IgD-negative memory B cell (primary cell): Measurements from ENCODE around the gene RUNX2. TPM values are rescaled to one million over a fixed set of nuclear protein-coding genes. Genes with fewer than 3 reads are reported as not detected.

Experiments
- H3K27ac Mint-ChIP-seq, 3 donors: one replicate each; pipeline ENCODE4 v1.8.0; 2020 to 2022; ENCODE audit warnings: mild to moderate bottlenecking in 3 of 3, mixed read lengths in 3 of 3, moderate library complexity in 1 of 3
- H3K27me3 Mint-ChIP-seq: one replicate; pipeline ENCODE4 v1.8.0; 2021; ENCODE audit warnings: mixed read lengths
- H3K36me3 Mint-ChIP-seq: one replicate; pipeline ENCODE4 v1.8.0; 2020; ENCODE audit warnings: mild to moderate bottlenecking, mixed read lengths
- H3K4me1 Mint-ChIP-seq, 3 donors: one replicate each; pipeline ENCODE4 v1.8.0; 2020 to 2022; ENCODE audit warnings: mixed read lengths in 3 of 3, mild to moderate bottlenecking in 1 of 3
- H3K4me3 Mint-ChIP-seq, 4 donors: one replicate each; pipeline ENCODE4 v1.8.0; 2020 to 2022; ENCODE audit warnings: mild to moderate bottlenecking in 4 of 4, mixed read lengths in 4 of 4, moderate library complexity in 3 of 4
- H3K9me3 Mint-ChIP-seq, 3 donors: one replicate each; pipeline ENCODE4 v1.8.0; 2020 to 2021; ENCODE audit warnings: mixed read lengths in 3 of 3, mild to moderate bottlenecking in 1 of 3
- polyA plus RNA-seq: library from polyadenylated mRNA; unstranded; fragments of 300-500 nt; fragmentation: Illumina TruSeq; gene quantifications from one replicate; pipeline ENCODE4 v1.2.3, GENCODE V29; 2021

RUNX2 gene
- polyA plus RNA-seq, 1 donor from 2014 or later, result 2.9 TPM

GRCh38 chr6:45441851-45442453 is 113.8 kb downstream of the RUNX2 start:
- peaks cover 2% of the 10 kb centered on the region for H3K36me3 Mint-ChIP-seq
- H3K9me3 Mint-ChIP-seq, result no peaks in the 10 kb centered on the region
- H3K27me3 Mint-ChIP-seq, result peaks cover 3% of the 10 kb centered on the region
- H3K4me1 Mint-ChIP-seq, result peaks cover 0 to 1% (median 1%) of the 10 kb centered on the region in 3 donors
- no peak overlapping the region for H3K4me3 Mint-ChIP-seq
- peak overlapping the region in 1 of 3 donors; percentile 70 for H3K27ac Mint-ChIP-seq

GRCh38 chr6:45442716-45443115 is 114.6 kb downstream of the RUNX2 start:
- H3K27me3 Mint-ChIP-seq, result peaks cover 6% of the 10 kb centered on the region
- no peaks in the 10 kb centered on the region for H3K9me3 Mint-ChIP-seq
- H3K4me1 Mint-ChIP-seq, result no peaks in the 10 kb centered on the region
- H3K36me3 Mint-ChIP-seq, result peaks cover 2% of the 10 kb centered on the region
- no peak overlapping the region for H3K4me3 Mint-ChIP-seq
- H3K27ac Mint-ChIP-seq, result no peak overlapping the region

GRCh38 chr6:45445364-45445748 is 117.2 kb downstream of the RUNX2 start:
- Mint-ChIP-seq H3K27ac (no peak overlapping the region), H3K4me1 (no peaks in the 10 kb centered on the region), H3K4me3 (no peak overlapping the region), H3K9me3 (no peaks in the 10 kb centered on the region), H3K36me3 (no peaks in the 10 kb centered on the region), H3K27me3 (peaks cover 3% of the 10 kb centered on the region)

GRCh38 chr6:45445749-45446549 is 117.8 kb downstream of the RUNX2 start:
- Mint-ChIP-seq H3K4me3 (no peak overlapping the region), H3K27me3 (peaks cover 3% of the 10 kb centered on the region)

GRCh38 chr6:45447005-45447404 is 118.9 kb downstream of the RUNX2 start:
- no peak overlapping the region for H3K27ac Mint-ChIP-seq
- H3K9me3 Mint-ChIP-seq, result no peaks in the 10 kb centered on the region
- H3K27me3 Mint-ChIP-seq, result peaks cover 3% of the 10 kb centered on the region
- H3K36me3 Mint-ChIP-seq, result no peaks in the 10 kb centered on the region
- no peaks in the 10 kb centered on the region for H3K4me1 Mint-ChIP-seq
- H3K4me3 Mint-ChIP-seq, result no peak overlapping the region

More at GRCh38 chr6:45445749-45446549, 117.8 kb downstream of the RUNX2 start:
- Mint-ChIP-seq H3K27ac (no peak overlapping the region), H3K9me3 (no peaks in the 10 kb centered on the region), H3K36me3 (no peaks in the 10 kb centered on the region), H3K4me1 (no peaks in the 10 kb centered on the region)

- no peak overlapping the region for H3K4me3 Mint-ChIP-seq
- no peaks in the 10 kb centered on the region for H3K4me1 Mint-ChIP-seq
- no peaks in the 10 kb centered on the region for H3K9me3 Mint-ChIP-seq
- H3K27ac Mint-ChIP-seq, result no peak overlapping the region
- peaks cover 3% of the 10 kb centered on the region for H3K27me3 Mint-ChIP-seq
- H3K36me3 Mint-ChIP-seq, result no peaks in the 10 kb centered on the region
These were observed 119.6 kb downstream of the RUNX2 start for GRCh38 chr6:45447716-45448115.

GRCh38 chr6:45448417-45449389 is 120.6 kb downstream of the RUNX2 start:
- Mint-ChIP-seq H3K4me1 (no peaks in the 10 kb centered on the region), H3K27me3 (peaks cover 3% of the 10 kb centered on the region), H3K36me3 (no peaks in the 10 kb centered on the region), H3K9me3 (no peaks in the 10 kb centered on the region), H3K27ac (no peak overlapping the region), H3K4me3 (no peak overlapping the region)

- H3K27ac Mint-ChIP-seq, result no peak overlapping the region
- H3K9me3 Mint-ChIP-seq, result no peaks in the 10 kb centered on the region
- peaks cover 3% of the 10 kb centered on the region for H3K27me3 Mint-ChIP-seq
- H3K36me3 Mint-ChIP-seq, result no peaks in the 10 kb centered on the region
- H3K4me3 Mint-ChIP-seq, result no peak overlapping the region
- H3K4me1 Mint-ChIP-seq, result no peaks in the 10 kb centered on the region
These were observed 122.0 kb downstream of the RUNX2 start for GRCh38 chr6:45450132-45450531.

- Mint-ChIP-seq H3K4me1 (no peaks in the 10 kb centered on the region), H3K27me3 (peaks cover 3% of the 10 kb centered on the region), H3K27ac (no peak overlapping the region), H3K36me3 (no peaks in the 10 kb centered on the region), H3K4me3 (no peak overlapping the region), H3K9me3 (no peaks in the 10 kb centered on the region)
These were observed 122.7 kb downstream of the RUNX2 start for GRCh38 chr6:45450831-45451230.

GRCh38 chr6:45454008-45454911 is 126.1 kb downstream of the RUNX2 start:
- no peak overlapping the region for H3K27ac Mint-ChIP-seq
- peaks cover 0 to 3% (median 0%) of the 10 kb centered on the region in 3 donors for H3K4me1 Mint-ChIP-seq
- peaks cover 4% of the 10 kb centered on the region for H3K36me3 Mint-ChIP-seq
- H3K4me3 Mint-ChIP-seq, result no peak overlapping the region
- H3K27me3 Mint-ChIP-seq, result no peaks in the 10 kb centered on the region
- no peaks in the 10 kb centered on the region for H3K9me3 Mint-ChIP-seq

- Mint-ChIP-seq H3K27ac (no peak overlapping the region), H3K4me1 (peaks cover 0 to 3% (median 0%) of the 10 kb centered on the region in 3 donors), H3K27me3 (no peaks in the 10 kb centered on the region), H3K9me3 (no peaks in the 10 kb centered on the region), H3K4me3 (no peak overlapping the region), H3K36me3 (peaks cover 4% of the 10 kb centered on the region)
These were observed 127.3 kb downstream of the RUNX2 start for GRCh38 chr6:45455408-45455807.

GRCh38 chr6:45457141-45457540 is 129.0 kb downstream of the RUNX2 start:
- Mint-ChIP-seq H3K4me1 (peaks cover 0 to 4% (median 3%) of the 10 kb centered on the region in 3 donors), H3K9me3 (no peaks in the 10 kb centered on the region), H3K4me3 (no peak overlapping the region), H3K36me3 (peaks cover 4% of the 10 kb centered on the region), H3K27ac (no peak overlapping the region), H3K27me3 (no peaks in the 10 kb centered on the region)

GRCh38 chr6:45458672-45459071 is 130.5 kb downstream of the RUNX2 start:
- H3K9me3 Mint-ChIP-seq, result no peaks in the 10 kb centered on the region
- no peak overlapping the region for H3K27ac Mint-ChIP-seq
- H3K27me3 Mint-ChIP-seq, result no peaks in the 10 kb centered on the region
- H3K36me3 Mint-ChIP-seq, result peaks cover 4% of the 10 kb centered on the region
- H3K4me3 Mint-ChIP-seq, result no peak overlapping the region
- H3K4me1 Mint-ChIP-seq, result peaks cover 0 to 7% (median 4%) of the 10 kb centered on the region in 3 donors

GRCh38 chr6:45460166-45460565 is 132.0 kb downstream of the RUNX2 start:
- no peaks in the 10 kb centered on the region for H3K9me3 Mint-ChIP-seq

More at GRCh38 chr6:45460166-45460565, 132.0 kb downstream of the RUNX2 start:
- Mint-ChIP-seq H3K27ac (no peak overlapping the region), H3K36me3 (peaks cover 4% of the 10 kb centered on the region), H3K27me3 (no peaks in the 10 kb centered on the region), H3K4me1 (peaks cover 0 to 7% (median 4%) of the 10 kb centered on the region in 3 donors), H3K4me3 (no peak overlapping the region)
